Lung (tissue), 12 donors: ENCODE results near the gene PNPLA2. TPM values are rescaled to one million over a fixed set of nuclear protein-coding genes. Genes with fewer than 3 reads are reported as not detected.
A peak's percentile ranks its signal among the peaks of the same experiment; 100 is the strongest.

Experiments used
- ATAC-seq: fragments of 200-7000 bp; cut with Tn5 transposase; one replicate; pipeline ENCODE4 v1.9.1; 2020; ENCODE audit warnings: moderate number of reproducible peaks; ENCODE audit not compliant: insufficient read depth, low FRiP score
- DNase-seq, 3 donors: peaks; one replicate each; pipeline ENCODE4 v3.0.0-alpha.2; 2013 to 2017
- H3K27ac ChIP-seq, 2 donors: one replicate each; pipeline ENCODE4 v1.5.1; 2013; ENCODE audit warnings: mild to moderate bottlenecking in 2 of 2, moderate library complexity in 2 of 2, control low read depth in 1 of 2, inconsistent platforms in 1 of 2, low read depth in 1 of 2, low read length in 1 of 2
- H3K27me3 ChIP-seq, 3 donors: one replicate each; pipeline ENCODE4 v1.5.1; 2013; ENCODE audit warnings: low read length in 2 of 3; ENCODE audit not compliant: control insufficient read depth in 3 of 3, insufficient read depth in 3 of 3
- H3K36me3 ChIP-seq, 4 donors: one replicate each; pipeline ENCODE4 v1.5.1; 2013; ENCODE audit warnings: low read length in 4 of 4, mild to moderate bottlenecking in 1 of 4, moderate library complexity in 1 of 4; ENCODE audit not compliant: control insufficient read depth in 4 of 4, insufficient read depth in 4 of 4
- H3K4me1 ChIP-seq, 5 donors: one replicate each; pipeline ENCODE4 v1.5.1; 2013; ENCODE audit warnings: low read length in 5 of 5, mild to moderate bottlenecking in 2 of 5, moderate library complexity in 1 of 5; ENCODE audit not compliant: control insufficient read depth in 5 of 5, insufficient read depth in 5 of 5
- H3K4me3 ChIP-seq: one replicate; pipeline ENCODE4 v1.5.1; 2013; ENCODE audit warnings: mild to moderate bottlenecking, control low read depth, moderate library complexity
- H3K9ac ChIP-seq, 2 donors: one replicate each; pipeline ENCODE4 v1.5.1; 2013; ENCODE audit warnings: low read length in 2 of 2, control low read depth in 1 of 2; ENCODE audit not compliant: insufficient read depth in 1 of 2
- H3K9me3 ChIP-seq, 4 donors: one replicate each; pipeline ENCODE4 v1.5.1; 2013; ENCODE audit warnings: low read length in 3 of 4, mild to moderate bottlenecking in 1 of 4, moderate library complexity in 1 of 4; ENCODE audit not compliant: control insufficient read depth in 4 of 4, insufficient read depth in 3 of 4
- WGBS, 2 donors: extraction: QIAGEN DNeasy Blood & Tissue Kit; methylation state at CpG; one replicate each; pipeline ENCODE4 v1.1.7; 2013; 5-methylcytosine and 5-hydroxymethylcytosine counted together
- polyA plus RNA-seq, 2 donors: library from polyadenylated mRNA; stranded (reverse); fragments of 200-250 nt; gene quantifications; one replicate each; pipeline ENCODE4 v1.2.1, GENCODE V29; 2013
- total RNA-seq, 2 donors: library from RNA; depleted of rRNA in 1 of 2; stranded (reverse); fragments of >200 nt in 1 of 2; gene quantifications; one replicate each; pipeline ENCODE4 v1.2.1, GENCODE V29; 2014 to 2021
- TF ChIP-seq, protein P1 (sequence below): IDR thresholded peaks from 2 replicates; pipeline ENCODE4 v1.5.1; 2012; ENCODE audit warnings: mild to moderate bottlenecking; ENCODE audit errors: control extremely low read depth, extremely low read depth
- donor health status: control.
- donor health status: control.
- donor health status: Bipolar disorder and iron deficiency.
- donor health status: healthy.
- donor health status: DM: yes; HTN: yes; CAD: no.

Gene PNPLA2
- total and polyA plus RNA-seq, 4 donors, result 65.1 to 160 (median 84.2) TPM

GRCh38 chr11:773830-774229, 44.9 kb upstream of the PNPLA2 start:
- no peak for ATAC-seq
- H3K27ac ChIP-seq, result no peak overlapping the region
- H3K4me3 ChIP-seq, result no peak overlapping the region
- no peak overlapping the region for H3K9ac ChIP-seq
- H3K36me3 ChIP-seq, result peaks cover 0 to 39% (median 8%) of the 10 kb centered on the region in 4 donors
- no peaks in the 10 kb centered on the region for H3K27me3 ChIP-seq
- TF ChIP-seq, protein P1, sequence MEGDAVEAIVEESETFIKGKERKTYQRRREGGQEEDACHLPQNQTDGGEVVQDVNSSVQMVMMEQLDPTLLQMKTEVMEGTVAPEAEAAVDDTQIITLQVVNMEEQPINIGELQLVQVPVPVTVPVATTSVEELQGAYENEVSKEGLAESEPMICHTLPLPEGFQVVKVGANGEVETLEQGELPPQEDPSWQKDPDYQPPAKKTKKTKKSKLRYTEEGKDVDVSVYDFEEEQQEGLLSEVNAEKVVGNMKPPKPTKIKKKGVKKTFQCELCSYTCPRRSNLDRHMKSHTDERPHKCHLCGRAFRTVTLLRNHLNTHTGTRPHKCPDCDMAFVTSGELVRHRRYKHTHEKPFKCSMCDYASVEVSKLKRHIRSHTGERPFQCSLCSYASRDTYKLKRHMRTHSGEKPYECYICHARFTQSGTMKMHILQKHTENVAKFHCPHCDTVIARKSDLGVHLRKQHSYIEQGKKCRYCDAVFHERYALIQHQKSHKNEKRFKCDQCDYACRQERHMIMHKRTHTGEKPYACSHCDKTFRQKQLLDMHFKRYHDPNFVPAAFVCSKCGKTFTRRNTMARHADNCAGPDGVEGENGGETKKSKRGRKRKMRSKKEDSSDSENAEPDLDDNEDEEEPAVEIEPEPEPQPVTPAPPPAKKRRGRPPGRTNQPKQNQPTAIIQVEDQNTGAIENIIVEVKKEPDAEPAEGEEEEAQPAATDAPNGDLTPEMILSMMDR, result no peak
- no peak for DNase-seq
- no peaks in the 10 kb centered on the region for H3K9me3 ChIP-seq
- 89 to 97% methylated on average over 9 of the region's 9 CpGs for WGBS, 2 donors
- peaks cover 0 to 19% (median 3%) of the 10 kb centered on the region in 5 donors for H3K4me1 ChIP-seq

DNA sequence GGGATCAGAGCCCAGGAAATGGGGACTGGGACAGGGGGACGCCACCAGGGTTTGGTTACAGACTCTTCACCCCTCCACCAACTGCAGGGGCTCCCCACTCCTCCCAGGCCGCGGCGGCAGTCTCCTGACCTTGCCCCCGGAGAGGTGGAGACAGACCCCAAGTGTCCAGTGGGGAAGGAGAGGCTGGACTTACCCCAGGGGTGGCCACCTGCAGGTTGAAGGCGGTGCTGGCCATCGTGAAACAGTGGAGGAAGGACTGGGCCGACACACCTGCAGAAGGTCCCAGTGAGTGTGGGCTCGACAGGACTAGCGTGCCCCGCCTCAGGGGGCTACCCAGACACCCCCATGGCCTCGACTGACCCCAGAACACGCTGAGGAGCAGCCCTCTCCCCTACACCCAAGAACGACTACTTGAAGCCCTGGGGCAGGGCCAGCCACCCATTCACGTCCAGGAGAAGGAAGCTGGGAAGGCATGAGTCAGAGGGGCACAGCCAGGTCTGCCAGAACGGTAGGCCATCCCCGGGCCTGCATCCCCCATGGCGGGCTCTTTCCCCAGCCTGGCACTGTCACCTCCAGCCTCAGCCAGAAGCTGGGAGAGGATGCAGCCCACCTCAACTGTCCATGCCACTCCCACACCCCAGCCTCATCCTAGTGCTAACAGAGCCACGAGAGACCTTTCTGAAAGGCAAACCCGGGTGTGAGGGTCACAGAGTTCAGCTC, 43.7 kb upstream of the PNPLA2 start:
- Histone ChIP-seq H3K4me1 (peaks cover 0 to 19% (median 3%) of the 10 kb centered on the region in 5 donors), H3K4me3 (no peak overlapping the region), H3K27me3 (no peaks in the 10 kb centered on the region), H3K36me3 (peaks cover 0 to 36% (median 7%) of the 10 kb centered on the region in 4 donors), H3K9ac (no peak overlapping the region), H3K27ac (no peak overlapping the region), H3K9me3 (no peaks in the 10 kb centered on the region)
- WGBS, 2 donors, result 79 to 82% methylated on average over 20 of the region's 20 CpGs
- DNase-seq (no peak), ATAC-seq (no peak)
- TF ChIP-seq, protein P1, result no peak

- ATAC-seq (no peak), DNase-seq (no peak)
- WGBS, 2 donors, result 32 to 47% methylated on average over 11 of the region's 11 CpGs
- TF ChIP-seq, protein P1, result no peak
- Histone ChIP-seq H3K27ac (no peak overlapping the region), H3K9ac (peak overlapping the region in 1 of 2 donors; percentile 23), H3K27me3 (no peaks in the 10 kb centered on the region), H3K4me1 (peaks cover 0 to 19% (median 3%) of the 10 kb centered on the region in 5 donors), H3K4me3 (peak overlapping the region; percentile 71), H3K9me3 (no peaks in the 10 kb centered on the region), H3K36me3 (peaks cover 0 to 25% (median 4%) of the 10 kb centered on the region in 4 donors)
Measured at GRCh38 chr11:776263-776560, 42.5 kb upstream of the PNPLA2 start.
